GM19438 (cell line): ENCODE data around the gene MAP4K3.
A peak's percentile ranks its signal among the peaks of the same experiment; 100 is the strongest.

ENCODE experiments used
- ATAC-seq: cut with Tn5 transposase; IDR thresholded peaks from one replicate; pipeline ENCODE4 v1.9.1; 2021; ENCODE audit warnings: low read depth; ENCODE audit not compliant: unreplicated experiment

The MAP4K3 gene

GRCh38 chr2:39447266-39448168 is 10.4 kb upstream of the MAP4K3 start:
- no peak for ATAC-seq

- no peak for ATAC-seq
Observed at GRCh38 chr2:39445934-39446333, 8.8 kb upstream of the MAP4K3 start.

GRCh38 chr2:39443009-39443408 is 5.9 kb upstream of the MAP4K3 start:
- no peak for ATAC-seq

- peak; percentile 28 for ATAC-seq
Observed at GRCh38 chr2:39437522-39438296, 624 bp upstream of the MAP4K3 start.

DNA sequence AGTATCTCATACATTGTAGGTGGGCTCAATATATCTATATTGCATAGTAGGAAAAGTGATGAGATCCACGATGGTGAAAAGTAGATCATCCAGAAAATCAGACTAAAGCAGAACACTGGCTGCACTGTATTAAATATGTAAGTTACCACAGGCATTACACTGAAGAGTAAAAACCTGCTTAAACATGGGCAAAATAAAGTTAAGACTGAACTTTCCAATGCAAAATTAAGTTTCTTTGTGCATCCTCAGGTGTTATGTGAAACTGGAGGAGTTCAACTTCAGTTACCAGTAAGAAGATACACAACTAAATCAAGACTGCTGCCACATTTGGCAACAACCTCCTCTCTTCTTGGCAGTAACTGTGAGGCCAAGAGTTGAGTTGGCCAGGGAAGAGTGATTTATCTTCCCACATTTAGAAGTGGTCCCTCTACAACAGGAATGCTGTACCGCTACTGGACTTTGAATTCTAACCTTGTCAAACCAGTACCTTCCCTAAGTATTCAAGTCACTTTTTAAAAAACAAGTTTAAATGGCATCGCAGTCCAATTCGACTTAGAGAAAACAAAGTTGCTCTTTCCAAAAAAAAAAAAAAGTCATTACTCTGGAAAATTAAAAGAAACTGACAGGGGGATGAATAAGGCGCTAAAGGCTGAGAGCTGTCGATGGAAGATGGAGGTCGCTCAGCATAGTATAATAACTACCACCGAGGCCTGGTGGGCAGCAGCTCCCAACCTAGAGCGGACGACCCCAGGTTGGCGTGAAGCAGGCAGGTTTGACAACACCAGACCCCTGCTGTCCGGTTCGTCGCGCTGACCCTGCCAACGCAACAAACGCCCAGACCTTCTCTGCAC is 1.1 kb downstream of the MAP4K3 start:
- peak; percentile 1 for ATAC-seq

DNA sequence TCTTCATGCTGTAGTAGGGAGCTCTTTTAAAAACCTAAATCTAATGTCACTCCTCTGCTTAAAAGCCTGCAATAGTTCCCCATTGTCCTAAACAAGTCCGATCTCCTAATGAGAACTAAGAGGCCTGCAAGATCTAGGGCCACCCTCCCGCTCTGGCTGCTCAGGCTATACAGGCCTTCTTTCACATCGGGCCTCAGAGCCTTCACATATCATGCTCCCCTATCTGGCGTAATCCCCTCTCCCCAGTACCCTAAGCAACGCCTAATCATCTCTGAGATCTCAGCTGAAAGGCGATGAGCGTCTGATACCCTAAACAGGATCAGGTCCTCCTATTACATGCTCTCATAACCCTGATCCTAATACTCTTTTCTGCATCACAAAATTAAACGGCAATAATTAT is 1.9 kb downstream of the MAP4K3 start:
- no peak for ATAC-seq

GRCh38 chr2:39434233-39434897 is 2.7 kb downstream of the MAP4K3 start:
- ATAC-seq: no peak

GRCh38 chr2:39433586-39434195 is 3.4 kb downstream of the MAP4K3 start:
- no peak for ATAC-seq

DNA sequence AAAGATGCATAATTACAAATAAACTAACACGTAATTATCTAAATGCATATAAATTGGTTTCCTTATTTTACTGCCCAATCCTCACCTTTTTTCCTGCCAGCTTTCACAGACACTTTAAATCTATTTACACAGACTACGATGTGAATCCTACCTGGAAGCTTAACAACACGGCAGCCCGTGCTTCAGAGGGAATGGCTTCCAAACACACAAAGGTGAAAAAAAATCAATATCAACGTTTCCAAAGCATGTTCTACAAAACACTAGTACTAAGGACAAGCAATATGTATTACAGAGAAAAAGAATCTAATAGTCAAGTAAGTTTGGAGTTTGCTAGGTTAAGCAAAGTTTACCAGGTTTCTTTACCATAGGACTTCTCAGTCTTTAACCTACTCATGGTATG is 4.4 kb downstream of the MAP4K3 start:
- no peak for ATAC-seq

GRCh38 chr2:39431592-39432316 is 5.3 kb downstream of the MAP4K3 start:
- no peak for ATAC-seq

- ATAC-seq: no peak
Observed at GRCh38 chr2:39429746-39430145, 7.3 kb downstream of the MAP4K3 start.

DNA sequence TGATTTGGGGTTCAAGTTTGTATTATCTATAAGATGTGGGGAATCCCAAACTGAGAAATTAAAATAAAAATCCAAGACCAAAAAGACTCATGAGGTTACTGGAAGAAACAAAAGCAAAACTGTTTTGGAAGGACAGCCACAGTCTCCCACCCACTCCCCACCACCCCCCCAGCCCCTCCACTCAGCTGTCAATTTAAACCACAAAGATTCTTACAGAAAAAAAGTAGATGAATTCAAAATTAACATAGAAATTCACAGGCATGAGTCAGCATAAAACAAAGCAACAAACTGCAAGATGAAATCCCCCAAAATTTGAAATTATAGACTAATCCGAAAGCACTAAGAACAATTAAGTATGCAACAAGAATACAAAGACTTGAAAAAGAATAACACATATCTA is 12.1 kb downstream of the MAP4K3 start:
- ATAC-seq: no peak

- ATAC-seq: no peak
Observed at GRCh38 chr2:39422700-39423099, 14.4 kb downstream of the MAP4K3 start.

GRCh38 chr2:39421354-39421753 is 15.7 kb downstream of the MAP4K3 start:
- no peak for ATAC-seq

GRCh38 chr2:39419282-39420223 is 17.5 kb downstream of the MAP4K3 start:
- ATAC-seq: no peak

DNA sequence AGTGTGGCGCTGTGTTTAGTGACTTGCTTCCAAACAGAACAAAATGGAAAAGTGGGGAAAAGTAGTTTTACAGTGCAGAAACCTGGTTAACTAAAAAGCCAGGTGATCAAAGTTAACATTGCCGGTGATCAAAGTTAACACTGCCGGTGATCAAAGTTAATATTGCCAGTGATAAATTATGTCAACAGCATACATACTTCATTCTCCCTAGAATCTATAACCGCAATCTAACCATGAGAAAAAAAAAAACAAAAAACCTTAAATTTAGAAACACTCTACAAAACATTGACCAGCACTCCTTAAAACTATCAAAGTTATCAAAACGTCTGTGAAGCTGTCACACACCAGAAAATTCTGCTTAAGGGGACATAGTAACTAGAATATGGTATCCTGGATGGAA is 18.6 kb downstream of the MAP4K3 start:
- ATAC-seq: no peak

DNA sequence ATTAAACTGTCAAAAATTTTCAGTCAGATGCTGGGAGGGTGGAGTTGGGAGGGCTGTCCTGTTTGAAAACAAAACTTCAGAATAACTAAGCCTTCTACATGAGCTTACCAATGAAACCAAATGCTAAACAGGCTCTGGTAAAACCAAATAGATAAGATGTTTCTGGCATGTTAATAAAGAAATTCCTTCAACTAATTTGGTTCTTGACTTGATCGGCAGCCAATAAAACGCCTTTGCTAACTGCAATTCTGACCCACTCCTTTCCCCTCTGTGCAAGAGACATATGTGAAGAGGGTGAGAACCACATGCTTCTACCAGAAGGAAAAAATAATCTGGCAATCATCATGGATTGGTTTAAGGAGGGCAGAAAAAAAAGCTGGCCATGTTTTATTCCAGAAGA is 20.9 kb downstream of the MAP4K3 start:
- no peak for ATAC-seq

DNA sequence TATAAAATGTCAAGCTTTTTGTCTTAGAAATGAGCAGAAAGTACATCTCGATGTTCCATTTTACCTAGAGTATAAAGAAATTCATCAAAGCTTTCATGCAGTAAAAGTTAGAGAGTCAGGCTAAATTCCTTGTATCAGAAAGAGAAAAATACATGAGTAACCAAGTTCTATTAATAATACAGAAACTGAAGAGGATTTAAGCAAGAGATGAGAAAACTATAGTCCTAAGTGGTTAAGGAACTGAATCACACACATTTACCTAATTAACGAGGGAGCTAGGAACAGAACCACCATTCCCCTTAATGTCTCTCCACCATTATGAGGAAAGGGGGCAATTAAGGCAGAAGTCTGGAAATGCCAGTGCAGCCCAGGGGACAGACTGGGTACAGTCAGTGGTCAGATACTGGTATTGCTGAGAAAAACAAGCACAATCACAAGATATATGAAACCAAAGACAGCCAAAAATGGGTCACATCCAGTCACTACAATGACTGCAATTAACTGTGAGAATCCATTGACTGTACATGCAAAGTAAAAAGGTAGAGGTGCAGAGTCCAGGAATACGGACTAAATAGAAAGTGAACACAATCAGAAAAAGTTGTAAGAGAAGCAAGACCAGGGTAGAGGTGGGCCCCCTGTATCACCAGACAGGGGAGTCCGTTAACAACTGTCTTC is 23.9 kb downstream of the MAP4K3 start:
- ATAC-seq: no peak
